OCI-LY7 (cell line): ENCODE measurements around the gene IMPA2. TPM values are rescaled to one million over a fixed set of nuclear protein-coding genes. Genes with fewer than 3 reads are reported as not detected.
"Not testable (repeated sequence)": the region's sequence is repeated elsewhere in the genome, so short reads cannot be mapped to it uniquely, and the experiment has no call there.

ENCODE experiments used
- BruUV-seq: library from RNA; stranded (reverse); fragments of 400-500 nt; replicated peaks from 2 replicates; lab custom pipeline; 2021; lab: Mats Ljungman, UMichigan
- CTCF ChIA-PET: fragments of 300-600 bp; sonication (Branson Sonifier 250); formaldehyde crosslinking; loops from one replicate; lab custom pipeline; 2022; ENCODE audit warnings: antibody characterized with exemption; ENCODE audit not compliant: unreplicated experiment; lab: Charles Lee
- POLR2A ChIA-PET: fragments of 300-600 bp; sonication (Branson Sonifier 250); formaldehyde crosslinking; loops from one replicate; lab custom pipeline; 2022; ENCODE audit warnings: antibody characterized with exemption; lab: Charles Lee
- DNase-seq: peaks from one replicate; pipeline ENCODE4 v3.0.0-alpha.2; 2015; ENCODE audit warnings: low spot score
- H2AFZ ChIP-seq: fragments of 200-600 bp; sonication (generic), shearing (Covaris generic); 2 replicates; pipeline ENCODE4 v1.6.1; 2014; ENCODE audit warnings: mild to moderate bottlenecking, antibody characterized with exemption, low read length, moderate library complexity
- H3K27ac ChIP-seq: fragments of 200-600 bp; sonication (generic); 2 replicates; pipeline ENCODE4 v1.5.1; 2014; ENCODE audit warnings: mixed run types, low read depth, mild to moderate bottlenecking, moderate library complexity, low read length, inconsistent platforms; ENCODE audit not compliant: poor library complexity, severe bottlenecking
- H3K36me3 ChIP-seq: fragments of 200-600 bp; sonication (generic); 2 replicates; pipeline ENCODE4 v1.6.1; 2014; ENCODE audit warnings: mild to moderate bottlenecking, antibody characterized with exemption, low read length, moderate library complexity, mixed read lengths; ENCODE audit not compliant: insufficient read depth
- H3K4me1 ChIP-seq: fragments of 200-600 bp; sonication (generic); 2 replicates; pipeline ENCODE4 v1.5.1; 2014; ENCODE audit warnings: mild to moderate bottlenecking, low read length; ENCODE audit not compliant: insufficient read depth, poor library complexity, severe bottlenecking
- H3K4me2 ChIP-seq: fragments of 200-600 bp; sonication (generic); 2 replicates; pipeline ENCODE4 v1.6.1; 2014; ENCODE audit warnings: mild to moderate bottlenecking, low read length
- H3K4me3 ChIP-seq: fragments of 200-600 bp; sonication (generic); 2 replicates; pipeline ENCODE4 v1.5.1; 2014; ENCODE audit warnings: mild to moderate bottlenecking, low read depth, low read length; ENCODE audit not compliant: poor library complexity, severe bottlenecking
- H3K79me2 ChIP-seq: fragments of 200-600 bp; sonication (generic); 2 replicates; pipeline ENCODE4 v1.6.1; 2016; ENCODE audit warnings: low read depth, mild to moderate bottlenecking, low read length, moderate library complexity, mixed read lengths; ENCODE audit not compliant: insufficient read depth
- H3K9me2 ChIP-seq: fragments of 200-600 bp; sonication (generic); 2 replicates; pipeline ENCODE4 v1.6.1; 2016; ENCODE audit warnings: mild to moderate bottlenecking, low read length, mixed read lengths; ENCODE audit not compliant: insufficient read depth
- H3K9me3 ChIP-seq: fragments of 200-600 bp; sonication (generic); 2 replicates; pipeline ENCODE4 v1.6.1; 2014; ENCODE audit warnings: mild to moderate bottlenecking, mixed run types, low read length, mixed read lengths
- H4K20me1 ChIP-seq: fragments of 200-600 bp; sonication (generic); 2 replicates; pipeline ENCODE4 v1.6.1; 2014; ENCODE audit warnings: mild to moderate bottlenecking, antibody characterized with exemption, low read length, moderate library complexity, mixed read lengths; ENCODE audit not compliant: insufficient read depth
- CTCF ChIP-seq: fragments of 200-600 bp; sonication (generic); conservative IDR thresholded peaks from 2 replicates; pipeline ENCODE4 v1.5.1; 2014; ENCODE audit warnings: mild to moderate bottlenecking, antibody characterized with exemption, low read length, moderate library complexity, mixed read lengths
- EZH2phosphoT487 ChIP-seq: fragments of 200-600 bp; sonication (generic); IDR thresholded peaks from 2 replicates; pipeline ENCODE4 v1.6.1; 2018; ENCODE audit warnings: low read depth, borderline replicate concordance, mild to moderate bottlenecking, mixed run types, antibody characterized with exemption, low read length, moderate library complexity, mixed read lengths
- intact Hi-C: fragments of 100-400 bp; cut with micrococcal nuclease; formaldehyde crosslinking; loops from one replicate; pipeline ENCODE4 v1.10.0; 2022; ENCODE audit not compliant: unreplicated experiment
- total RNA-seq, 2 experiments: library from RNA; depleted of rRNA in 1 of 2; stranded (reverse); fragments of >200 nt in 1 of 2; shearing (Covaris generic) in 1 of 2; gene quantifications; 2 replicates each; pipeline ENCODE4 v1.2.3, GENCODE V29; 2014 to 2022

Gene IMPA2
- total RNA-seq, 2 experiments from 2014 or later = 51.9 to 59.0 TPM

- Histone ChIP-seq H3K27ac (no peak overlapping the region), H3K79me2 (no peaks in the 10 kb centered on the region), H3K36me3 (no peaks in the 10 kb centered on the region), H3K9me2 (no peaks in the 10 kb centered on the region), H4K20me1 (no peaks in the 10 kb centered on the region), H3K4me1 (peaks cover 13% of the 10 kb centered on the region), H3K4me2 (peak overlapping the region; percentile 84), H2AFZ (peak overlapping the region; percentile 92), H3K9me3 (no peaks in the 10 kb centered on the region), H3K4me3 (peak overlapping the region; percentile 70)
- ChIA-PET POLR2A (interaction anchor here (0.6 to 1.5 kb wide), 3 partner anchors 11 to 336 kb away, joined by 3 to 6 read pairs (median 3); no protein-coding TSS in a partner anchor), CTCF (interaction anchor here (0.5 to 1.3 kb wide), 7 partner anchors 12 to 384 kb away, joined by 3 to 5 read pairs (median 3); no protein-coding TSS in a partner anchor)
- intact Hi-C loops = loop anchor here (1.0 to 5.0 kb wide), 5 partner anchors 42 to 382 kb away; no protein-coding TSS in a partner anchor
- BruUV-seq = no TSS peak
- peak; percentile 89 for TF ChIP-seq CTCF
- no peak for TF ChIP-seq EZH2phosphoT487
- DNase-seq = peak; percentile 80
Measured at GRCh38 chr18:12038639-12039539, 57.6 kb downstream of the IMPA2 start.

- not testable (repeated sequence) for H3K27ac ChIP-seq, H3K36me3 ChIP-seq, H3K9me3 ChIP-seq, H3K9me2 ChIP-seq, H3K79me2 ChIP-seq, H4K20me1 ChIP-seq, DNase-seq, H3K4me3 ChIP-seq, BruUV-seq
- H2AFZ ChIP-seq = peak overlapping the region; percentile 92; the same call in 1 of the 2 replicates
- intact Hi-C loops = loop anchor here (1.0 to 5.0 kb wide), 5 partner anchors 42 to 382 kb away; no protein-coding TSS in a partner anchor
- ChIA-PET POLR2A (interaction anchor here (0.6 to 1.5 kb wide), 3 partner anchors 10 to 127 kb away, joined by 3 to 6 read pairs (median 3); no protein-coding TSS in a partner anchor), CTCF (interaction anchor here (0.6 to 1.3 kb wide), 4 partner anchors 11 to 307 kb away, joined by 3 to 5 read pairs (median 4); no protein-coding TSS in a partner anchor)
- peak overlapping the region; percentile 84; the same call in 1 of the 2 replicates for H3K4me2 ChIP-seq
- H3K4me1 ChIP-seq = peaks cover 10% of the 10 kb centered on the region
Measured at GRCh38 chr18:12039540-12039930, 58.2 kb downstream of the IMPA2 start.

GRCh38 chr18:12041561-12041960, 60.3 kb downstream of the IMPA2 start:
- no peak overlapping the region for H3K27ac ChIP-seq
- H3K4me2 ChIP-seq = no peak overlapping the region

More at GRCh38 chr18:12041561-12041960, 60.3 kb downstream of the IMPA2 start:
- intact Hi-C loops = no loop called here
- Histone ChIP-seq H2AFZ (no peak overlapping the region), H4K20me1 (no peaks in the 10 kb centered on the region), H3K9me3 (no peaks in the 10 kb centered on the region), H3K4me1 (peaks cover 8% of the 10 kb centered on the region), H3K79me2 (no peaks in the 10 kb centered on the region), H3K4me3 (no peak overlapping the region), H3K36me3 (no peaks in the 10 kb centered on the region), H3K9me2 (no peaks in the 10 kb centered on the region)
- TF ChIP-seq CTCF (no peak), EZH2phosphoT487 (no peak)
- no TSS peak for BruUV-seq
- DNase-seq = no peak
- POLR2A ChIA-PET = no interaction called here
- CTCF ChIA-PET = no interaction called here
